ENCODE results near the gene OSBPL2. TPM values are rescaled to one million over a fixed set of nuclear protein-coding genes. Genes with fewer than 3 reads are reported as not detected.

OSBPL2 gene
- total RNA-seq, 1 experiment from 2014 or later: 18.4 TPM

- H3K36me3 ChIP-seq: peaks cover 47% of the 10 kb centered on the region
- no peak overlapping the region for H3K4me3 ChIP-seq
Measured at GRCh38 chr20:62313460-62314338, 75.4 kb downstream of the OSBPL2 start.

GRCh38 chr20:62314339-62314638 lies 76.0 kb downstream of the OSBPL2 start:
- no peak overlapping the region for H3K4me3 ChIP-seq
- no peaks in the 10 kb centered on the region for H3K27me3 ChIP-seq
- H3K9me3 ChIP-seq: no peaks in the 10 kb centered on the region
- no peak for DNase-seq
- peaks cover 44% of the 10 kb centered on the region for H3K36me3 ChIP-seq

More at GRCh38 chr20:62313460-62314338, 75.4 kb downstream of the OSBPL2 start:
- no peak for DNase-seq
- Histone ChIP-seq H3K9me3 (no peaks in the 10 kb centered on the region), H3K27me3 (no peaks in the 10 kb centered on the region)

GRCh38 chr20:62314711-62315302 lies 76.5 kb downstream of the OSBPL2 start:
- DNase-seq: no peak
- H3K27me3 ChIP-seq: no peaks in the 10 kb centered on the region
- H3K36me3 ChIP-seq: peaks cover 44% of the 10 kb centered on the region
- no peaks in the 10 kb centered on the region for H3K9me3 ChIP-seq
- no peak overlapping the region for H3K4me3 ChIP-seq

- peaks cover 44% of the 10 kb centered on the region for H3K36me3 ChIP-seq
- no peak overlapping the region for H3K4me3 ChIP-seq
- DNase-seq: no peak
- no peaks in the 10 kb centered on the region for H3K9me3 ChIP-seq
- H3K27me3 ChIP-seq: no peaks in the 10 kb centered on the region
Measured at GRCh38 chr20:62315773-62316172, 77.5 kb downstream of the OSBPL2 start.

- Histone ChIP-seq H3K4me3 (no peak overlapping the region), H3K9me3 (no peaks in the 10 kb centered on the region), H3K36me3 (peaks cover 45% of the 10 kb centered on the region), H3K27me3 (no peaks in the 10 kb centered on the region)
- DNase-seq: no peak
Measured at GRCh38 chr20:62316331-62317166, 78.2 kb downstream of the OSBPL2 start.

- peaks cover 50% of the 10 kb centered on the region for H3K36me3 ChIP-seq
- H3K9me3 ChIP-seq: no peaks in the 10 kb centered on the region
- DNase-seq: no peak
- H3K4me3 ChIP-seq: no peak overlapping the region
- H3K27me3 ChIP-seq: no peaks in the 10 kb centered on the region
Measured at GRCh38 chr20:62317167-62317655, 78.9 kb downstream of the OSBPL2 start.

- no peaks in the 10 kb centered on the region for H3K27me3 ChIP-seq
- no peaks in the 10 kb centered on the region for H3K9me3 ChIP-seq
- no peak overlapping the region for H3K4me3 ChIP-seq
- H3K36me3 ChIP-seq: peaks cover 45% of the 10 kb centered on the region
- peak; percentile 41 for DNase-seq
Measured at GRCh38 chr20:62318400-62319345, 80.4 kb downstream of the OSBPL2 start.

- H3K9me3 ChIP-seq: no peaks in the 10 kb centered on the region
- H3K4me3 ChIP-seq: no peak overlapping the region
- H3K36me3 ChIP-seq: peaks cover 50% of the 10 kb centered on the region
- H3K27me3 ChIP-seq: no peaks in the 10 kb centered on the region
- no peak for DNase-seq
Measured at GRCh38 chr20:62319346-62319909, 81.1 kb downstream of the OSBPL2 start.

GRCh38 chr20:62320581-62321354 lies 82.4 kb downstream of the OSBPL2 start:
- DNase-seq: peak; percentile 47
- H3K27me3 ChIP-seq: no peaks in the 10 kb centered on the region
- peaks cover 47% of the 10 kb centered on the region for H3K36me3 ChIP-seq

GRCh38 chr20:62321521-62321948 lies 83.2 kb downstream of the OSBPL2 start:
- H3K4me3 ChIP-seq: no peak overlapping the region
- peaks cover 43% of the 10 kb centered on the region for H3K36me3 ChIP-seq
- no peaks in the 10 kb centered on the region for H3K9me3 ChIP-seq
- H3K27me3 ChIP-seq: no peaks in the 10 kb centered on the region
- peak; percentile 40 for DNase-seq

More at GRCh38 chr20:62320581-62321354, 82.4 kb downstream of the OSBPL2 start:
- Histone ChIP-seq H3K4me3 (no peak overlapping the region), H3K9me3 (no peaks in the 10 kb centered on the region)

GRCh38 chr20:62321975-62322374 lies 83.7 kb downstream of the OSBPL2 start:
- no peaks in the 10 kb centered on the region for H3K9me3 ChIP-seq
- no peak for DNase-seq
- no peaks in the 10 kb centered on the region for H3K27me3 ChIP-seq
- peaks cover 42% of the 10 kb centered on the region for H3K36me3 ChIP-seq
- no peak overlapping the region for H3K4me3 ChIP-seq

- no peak overlapping the region for H3K4me3 ChIP-seq
- H3K36me3 ChIP-seq: peaks cover 42% of the 10 kb centered on the region
- H3K9me3 ChIP-seq: no peaks in the 10 kb centered on the region
- no peak for DNase-seq
- no peaks in the 10 kb centered on the region for H3K27me3 ChIP-seq
Measured at GRCh38 chr20:62322492-62323041, 84.2 kb downstream of the OSBPL2 start.

- Histone ChIP-seq H3K9me3 (no peaks in the 10 kb centered on the region), H3K27me3 (no peaks in the 10 kb centered on the region), H3K36me3 (peaks cover 48% of the 10 kb centered on the region), H3K4me3 (no peak overlapping the region)
- no peak for DNase-seq
Measured at GRCh38 chr20:62323146-62323979, 85.0 kb downstream of the OSBPL2 start.
